ENCODE measurements around the gene DNAJC5G. TPM values are rescaled to one million over a fixed set of nuclear protein-coding genes. Genes with fewer than 3 reads are reported as not detected.

Gene DNAJC5G
- total RNA-seq, 1 donor from 2014 or later = 1.5 TPM

- Histone ChIP-seq H3K36me3 (peaks cover 0 to 13% of the 10 kb centered on the region in 2 donors), H3K27ac (no peak overlapping the region), H3K4me3 (no peak overlapping the region), H3K9me3 (no peaks in the 10 kb centered on the region), H3K4me1 (peaks cover 23% of the 10 kb centered on the region), H3K27me3 (peaks cover 22% of the 10 kb centered on the region)
- no peak for TF ChIP-seq POLR2AphosphoS5 (IDR thresholded peaks at IDR 0.05; ENCODE audit: insufficient read depth in 1 of 2, low read depth in 1 of 2)
- TF ChIP-seq POLR2A (IDR thresholded peaks at IDR 0.05) = no peak
- TF ChIP-seq, protein P1, sequence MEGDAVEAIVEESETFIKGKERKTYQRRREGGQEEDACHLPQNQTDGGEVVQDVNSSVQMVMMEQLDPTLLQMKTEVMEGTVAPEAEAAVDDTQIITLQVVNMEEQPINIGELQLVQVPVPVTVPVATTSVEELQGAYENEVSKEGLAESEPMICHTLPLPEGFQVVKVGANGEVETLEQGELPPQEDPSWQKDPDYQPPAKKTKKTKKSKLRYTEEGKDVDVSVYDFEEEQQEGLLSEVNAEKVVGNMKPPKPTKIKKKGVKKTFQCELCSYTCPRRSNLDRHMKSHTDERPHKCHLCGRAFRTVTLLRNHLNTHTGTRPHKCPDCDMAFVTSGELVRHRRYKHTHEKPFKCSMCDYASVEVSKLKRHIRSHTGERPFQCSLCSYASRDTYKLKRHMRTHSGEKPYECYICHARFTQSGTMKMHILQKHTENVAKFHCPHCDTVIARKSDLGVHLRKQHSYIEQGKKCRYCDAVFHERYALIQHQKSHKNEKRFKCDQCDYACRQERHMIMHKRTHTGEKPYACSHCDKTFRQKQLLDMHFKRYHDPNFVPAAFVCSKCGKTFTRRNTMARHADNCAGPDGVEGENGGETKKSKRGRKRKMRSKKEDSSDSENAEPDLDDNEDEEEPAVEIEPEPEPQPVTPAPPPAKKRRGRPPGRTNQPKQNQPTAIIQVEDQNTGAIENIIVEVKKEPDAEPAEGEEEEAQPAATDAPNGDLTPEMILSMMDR (IDR thresholded peaks at IDR 0.05) = no peak
- no peak for DNase-seq (ENCODE audit: extremely low spot score in 2 of 2)
- intact Hi-C loops (cut with DNase I) = no loop called here
These were observed 32.5 kb downstream of the DNAJC5G start for GRCh38 chr2:27307545-27308358.

DNA sequence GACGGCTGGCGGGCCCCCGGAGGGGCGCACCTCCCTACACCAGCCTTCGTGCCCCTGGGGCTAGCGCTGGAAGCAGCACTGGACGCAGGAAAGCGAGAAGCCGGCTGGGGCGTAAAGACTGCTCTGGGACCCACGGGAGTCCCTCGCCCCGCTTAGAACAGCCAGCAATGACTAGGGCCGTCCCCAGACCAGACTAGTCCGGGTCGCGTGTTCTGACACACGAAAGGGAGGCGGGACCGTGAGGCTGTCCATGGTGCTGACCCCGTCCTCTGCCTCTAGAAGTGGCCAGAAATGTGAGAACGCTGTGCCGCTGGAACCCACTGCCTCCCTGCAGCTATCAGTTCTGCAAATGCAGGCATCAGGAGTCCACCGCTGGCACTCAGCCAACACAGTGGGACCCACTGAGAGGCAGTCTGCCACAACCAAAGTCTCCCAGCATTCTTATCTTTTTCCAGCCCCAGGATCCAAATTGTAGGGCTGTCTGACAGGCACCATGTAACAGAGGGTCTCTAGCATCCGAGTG is 33.2 kb downstream of the DNAJC5G start, which contains the start of gene UCN:
Gene UCN (minus strand): TSS at position 87 of the 523 bp plus-strand sequence. CDS start 550 bp downstream, outside the sequence.
- Histone ChIP-seq H3K36me3 (peaks cover 0 to 13% of the 10 kb centered on the region in 2 donors), H3K4me1 (peaks cover 23% of the 10 kb centered on the region), H3K27me3 (peaks cover 22% of the 10 kb centered on the region), H3K9me3 (no peaks in the 10 kb centered on the region), H3K27ac (no peak within 1 kb of the TSS), H3K4me3 (no peak within 1 kb of the TSS)
- no peak for TF ChIP-seq POLR2A (IDR thresholded peaks at IDR 0.05)
- TF ChIP-seq, protein P1 (IDR thresholded peaks at IDR 0.05) = no peak
- intact Hi-C loops (cut with DNase I) = no loop called here
- no peak for DNase-seq (ENCODE audit: extremely low spot score in 2 of 2)

DNA sequence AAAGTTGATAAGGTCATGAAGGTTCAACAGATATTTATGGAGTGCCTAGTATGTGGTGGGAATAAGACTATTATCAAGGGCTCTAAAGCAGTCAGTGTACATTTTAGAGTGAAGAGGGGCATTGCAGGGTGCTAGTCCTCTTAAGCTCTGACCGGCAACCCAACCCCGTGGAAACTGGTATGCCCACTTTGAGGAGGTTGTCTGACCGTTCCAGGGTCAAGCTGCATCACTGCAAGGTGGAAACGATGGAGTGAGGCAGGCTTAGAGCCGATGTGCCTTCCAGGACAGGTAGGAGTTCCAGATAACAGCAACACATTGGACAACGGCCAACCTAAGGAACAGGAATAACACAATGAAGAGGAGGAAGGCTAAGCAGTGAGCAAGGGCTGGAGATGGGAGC is 34.4 kb downstream of the DNAJC5G start:
- H3K4me1 ChIP-seq = peaks cover 23% of the 10 kb centered on the region
- no peaks in the 10 kb centered on the region for H3K9me3 ChIP-seq
- no peak overlapping the region for H3K27ac ChIP-seq
- peaks cover 22% of the 10 kb centered on the region for H3K27me3 ChIP-seq
- TF ChIP-seq, protein P1 (IDR thresholded peaks at IDR 0.05) = no peak
- no peak for TF ChIP-seq POLR2A (IDR thresholded peaks at IDR 0.05)
- no peak for TF ChIP-seq POLR2AphosphoS5 (IDR thresholded peaks at IDR 0.05; ENCODE audit: insufficient read depth in 1 of 2, low read depth in 1 of 2)
- no peak overlapping the region for H3K4me3 ChIP-seq
- H3K36me3 ChIP-seq = peaks cover 0 to 13% of the 10 kb centered on the region in 2 donors
- intact Hi-C loops (cut with DNase I) = no loop called here
- no peak for DNase-seq (ENCODE audit: extremely low spot score in 2 of 2)

DNA sequence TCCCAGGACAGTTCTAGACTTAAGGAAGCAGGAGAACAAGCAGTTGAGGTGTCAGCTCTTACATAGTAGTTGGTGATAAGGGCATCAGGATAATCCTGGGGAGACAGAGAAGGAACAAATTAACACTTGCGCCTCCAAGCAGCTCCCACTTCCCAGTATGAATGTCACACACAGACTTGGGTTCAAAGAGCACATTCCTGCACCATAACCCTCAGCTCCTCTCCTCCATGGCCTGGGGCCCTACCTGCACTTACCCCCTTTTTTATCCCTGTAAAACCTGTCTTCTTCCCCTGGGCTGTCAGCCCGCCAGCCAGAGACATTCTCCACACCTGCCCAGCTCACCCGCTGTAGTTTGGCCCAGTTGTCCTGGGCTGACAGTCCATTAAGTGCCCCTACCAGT is 36.9 kb downstream of the DNAJC5G start:
- Histone ChIP-seq H3K9me3 (no peaks in the 10 kb centered on the region), H3K27ac (no peak overlapping the region), H3K4me1 (peaks cover 13% of the 10 kb centered on the region), H3K27me3 (peaks cover 9% of the 10 kb centered on the region), H3K4me3 (no peak overlapping the region), H3K36me3 (peaks cover 0 to 13% of the 10 kb centered on the region in 2 donors)
- no peak for DNase-seq (ENCODE audit: extremely low spot score in 2 of 2)
- TF ChIP-seq, protein P1 (IDR thresholded peaks at IDR 0.05) = no peak
- no peak for TF ChIP-seq POLR2AphosphoS5 (IDR thresholded peaks at IDR 0.05; ENCODE audit: insufficient read depth in 1 of 2, low read depth in 1 of 2)
- no peak for TF ChIP-seq POLR2A (IDR thresholded peaks at IDR 0.05)
- intact Hi-C loops (cut with DNase I) = no loop called here

Data from vagina (tissue), 2 donors.